ENCODE data around the gene ARSA.
"Not testable (repeated sequence)": the region's sequence is repeated elsewhere in the genome, so short reads cannot be mapped to it uniquely, and the experiment has no call there.

ARSA gene

DNA sequence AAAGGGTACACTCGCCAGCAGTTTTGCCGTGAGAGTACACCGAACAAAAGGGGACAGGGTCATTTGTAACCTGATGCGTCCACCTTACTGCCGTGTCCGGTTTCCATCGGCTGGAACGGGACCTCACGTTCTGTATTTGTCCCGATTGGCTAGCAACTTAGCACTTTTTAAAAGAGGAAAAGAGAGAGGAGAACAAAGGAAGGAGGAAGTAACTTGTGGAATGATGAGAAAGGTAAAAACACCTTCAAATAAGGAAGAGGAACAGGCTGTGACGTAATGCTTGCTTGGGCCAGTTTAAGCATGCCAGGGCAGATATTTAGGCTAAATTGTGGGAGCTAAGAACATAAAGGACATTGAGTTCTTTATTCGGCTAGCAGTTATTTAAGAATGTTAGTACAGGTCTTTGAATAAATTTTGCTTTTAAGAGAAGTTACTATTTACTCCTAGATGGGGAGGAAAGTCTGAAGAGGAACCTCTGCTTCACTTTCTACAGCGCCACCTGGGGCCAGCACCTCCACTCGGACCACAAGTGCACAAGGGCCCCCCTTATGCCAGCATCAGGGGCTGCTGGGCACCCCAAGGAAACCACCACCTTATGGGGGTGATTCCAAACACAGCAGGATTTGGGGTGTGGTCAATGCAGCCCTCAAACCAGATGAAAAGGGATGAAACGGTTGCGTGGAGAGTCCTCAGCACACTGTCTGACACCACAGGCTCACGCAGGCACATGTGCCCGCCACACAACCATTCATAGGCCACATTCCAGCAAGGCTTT lies 5.8 kb downstream of the ARSA start:
- no peak for DNase-seq (ENCODE audit: low spot score)

- DNase-seq (ENCODE audit: low spot score), result no peak
Observed at GRCh38 chr22:50621356-50621880, 6.5 kb downstream of the ARSA start.

DNA sequence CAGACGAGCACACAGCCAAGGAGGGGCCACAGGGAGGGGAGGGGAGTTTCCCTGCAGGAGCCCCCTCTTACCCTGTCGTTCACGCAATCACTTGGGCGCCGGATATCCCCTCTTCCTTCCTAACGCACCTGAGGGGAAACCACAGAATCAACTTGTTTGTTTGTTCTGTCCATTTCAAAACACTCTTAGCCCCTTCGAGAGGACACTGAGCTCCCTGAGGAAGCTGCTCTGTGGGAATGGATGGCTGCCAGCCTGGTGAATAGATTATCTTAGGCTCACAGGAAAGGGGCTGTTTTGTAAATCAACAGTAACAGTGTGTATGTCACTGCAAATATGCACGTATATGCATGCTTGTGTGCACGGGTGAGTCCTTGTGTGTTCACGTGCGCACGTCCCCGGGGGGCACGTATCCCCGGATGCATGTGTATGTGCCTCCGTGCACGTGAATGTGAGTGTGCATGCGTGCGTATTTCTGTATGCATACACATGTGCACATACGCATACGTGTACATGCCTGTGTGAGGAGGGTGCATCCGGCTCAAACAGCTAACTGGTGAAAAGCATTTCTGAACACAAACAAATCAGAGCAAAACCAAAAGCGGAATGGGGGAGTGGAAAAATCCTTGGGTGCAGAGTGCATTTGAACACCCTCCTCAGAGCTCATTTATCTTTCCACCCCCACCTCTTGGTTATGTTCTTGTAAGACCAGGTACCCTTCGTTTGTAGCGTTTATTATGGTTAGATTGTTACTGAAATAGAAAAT lies 7.2 kb downstream of the ARSA start:
- DNase-seq (ENCODE audit: low spot score), result peak; percentile 77

DNA sequence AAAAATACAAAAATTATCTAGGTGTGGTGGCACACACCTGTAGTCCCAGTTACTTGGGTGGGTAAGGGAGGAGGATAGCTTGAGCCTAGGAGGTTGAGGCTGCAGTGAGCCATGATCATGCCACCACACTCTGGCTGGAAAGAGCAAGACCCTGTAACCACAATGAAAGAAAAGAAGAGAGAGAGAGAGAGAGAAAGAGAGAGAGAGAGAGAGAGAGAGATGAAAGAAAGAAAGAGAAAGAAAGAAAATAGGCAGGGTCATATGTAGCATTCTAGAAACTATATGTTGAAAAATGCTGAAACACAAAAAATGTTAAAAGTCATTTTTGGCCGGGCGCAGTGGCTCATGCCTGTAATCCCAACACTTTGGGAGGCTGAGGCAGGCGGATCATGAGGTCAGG lies 13.7 kb downstream of the ARSA start:
- DNase-seq (ENCODE audit: low spot score), result not testable (repeated sequence)

GRCh38 chr22:50613291-50613981 lies 14.5 kb downstream of the ARSA start:
- no peak for DNase-seq (ENCODE audit: low spot score)

DNA sequence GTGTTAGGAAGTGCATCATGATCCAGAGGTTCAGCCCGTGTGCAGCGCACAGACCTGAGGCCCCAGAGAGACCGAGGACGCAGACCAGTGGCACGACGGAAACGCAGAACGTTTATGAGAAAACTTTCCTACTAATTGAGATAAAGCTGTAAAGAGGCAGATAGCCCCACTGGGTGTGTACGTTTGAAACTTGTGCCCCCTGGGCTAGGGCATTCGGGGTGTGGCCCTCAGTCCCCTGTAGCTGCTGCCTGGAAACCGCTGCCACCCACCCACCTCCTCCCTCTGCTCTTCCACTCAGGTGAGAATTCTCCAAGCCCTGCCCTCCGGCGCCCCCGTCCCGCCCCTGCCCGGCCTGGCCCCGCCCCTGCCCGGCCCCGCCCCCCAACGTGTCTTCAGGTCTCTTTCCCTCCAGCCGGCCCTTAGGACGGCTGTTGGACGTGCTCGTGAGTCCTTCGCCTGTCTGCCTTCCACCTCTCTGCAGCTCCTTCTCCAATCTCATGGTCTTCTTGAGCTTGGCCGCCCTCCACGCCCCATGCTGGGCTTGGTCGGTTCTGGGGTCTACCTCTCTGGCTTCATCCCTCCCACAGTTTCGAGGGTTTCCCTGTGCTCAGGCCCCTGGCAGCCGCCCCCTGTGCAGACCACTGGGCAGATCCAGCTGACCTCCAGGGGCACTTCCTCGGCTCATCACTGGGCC lies 15.3 kb downstream of the ARSA start:
- DNase-seq (ENCODE audit: low spot score), result no peak

- no peak for DNase-seq (ENCODE audit: low spot score)
Observed at GRCh38 chr22:50612168-50612527, 15.8 kb downstream of the ARSA start.

GRCh38 chr22:50611341-50612060 lies 16.5 kb downstream of the ARSA start:
- no peak for DNase-seq (ENCODE audit: low spot score)

GRCh38 chr22:50610581-50610980 lies 17.4 kb downstream of the ARSA start:
- no peak for DNase-seq (ENCODE audit: low spot score)

- no peak for DNase-seq (ENCODE audit: low spot score)
Observed at GRCh38 chr22:50610041-50610451, 17.9 kb downstream of the ARSA start.

- no peak for DNase-seq (ENCODE audit: low spot score)
Observed at GRCh38 chr22:50609599-50609998, 18.4 kb downstream of the ARSA start.

DNA sequence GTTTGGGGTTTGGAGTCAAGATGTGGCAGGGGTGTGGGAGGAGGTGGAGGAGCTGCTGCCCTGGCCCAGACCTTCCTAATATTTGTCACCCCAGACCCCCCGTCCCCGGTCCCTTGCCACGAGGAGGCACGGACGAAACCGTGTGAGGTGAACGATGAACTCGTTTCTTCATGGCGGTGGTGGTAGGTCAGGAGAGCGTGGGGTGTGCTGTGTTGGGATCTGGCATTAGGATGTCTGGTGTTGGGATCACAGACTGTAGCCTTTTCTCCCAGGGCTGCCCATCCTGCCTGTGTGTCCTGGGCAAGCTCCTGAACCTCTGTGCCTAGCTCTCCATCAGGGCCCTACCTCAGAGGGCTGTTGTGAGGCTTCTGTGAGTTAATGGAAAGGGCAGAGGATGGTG lies 19.0 kb downstream of the ARSA start:
- no peak for DNase-seq (ENCODE audit: low spot score)

- DNase-seq (ENCODE audit: low spot score), result not testable (repeated sequence)
Observed at GRCh38 chr22:50608058-50608840, 19.7 kb downstream of the ARSA start.

DNA sequence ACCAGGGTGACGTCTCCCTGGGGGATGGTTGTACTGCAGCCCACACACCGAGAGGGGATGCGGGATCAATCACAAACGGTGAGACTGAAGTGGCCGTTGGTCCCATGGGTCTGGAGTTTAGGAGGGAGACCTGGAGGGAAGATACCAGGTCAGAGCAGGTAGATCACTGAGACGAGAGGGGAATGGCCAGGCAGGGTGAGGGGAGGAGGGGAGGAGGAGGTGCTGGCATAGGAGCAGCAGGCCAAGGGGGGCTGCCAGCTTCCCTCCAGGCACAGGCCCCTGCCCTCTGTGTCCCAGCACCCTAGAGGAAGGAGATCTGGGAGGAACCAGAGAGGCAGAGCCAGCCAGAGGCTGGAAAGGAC lies 20.3 kb downstream of the ARSA start:
- no peak for DNase-seq (ENCODE audit: low spot score)

GRCh38 chr22:50606946-50607658 lies 20.9 kb downstream of the ARSA start:
- DNase-seq (ENCODE audit: low spot score), result no peak

GRCh38 chr22:50606165-50606945 lies 21.6 kb downstream of the ARSA start:
- no peak for DNase-seq (ENCODE audit: low spot score)

GRCh38 chr22:50605613-50606074 lies 22.3 kb downstream of the ARSA start:
- no peak for DNase-seq (ENCODE audit: low spot score)

- DNase-seq (ENCODE audit: low spot score), result no peak
Observed at GRCh38 chr22:50605002-50605612, 22.8 kb downstream of the ARSA start.
